HEK293 (cell line): ENCODE results near the gene TBC1D22A.

Experiments
- GLIS2 ChIP-seq: fragments of 450-650 bp; formaldehyde crosslinking; IDR thresholded peaks from 2 replicates; pipeline ENCODE4 v1.5.1; 2016; ENCODE audit warnings: missing biosample characterization, missing genetic modification characterization
- ZNF146 ChIP-seq: fragments of 450-650 bp; formaldehyde crosslinking; IDR thresholded peaks from 2 replicates; pipeline ENCODE4 v1.5.1; 2016; ENCODE audit warnings: missing biosample characterization, missing genetic modification characterization
- ZNF211 ChIP-seq: fragments of 450-650 bp; formaldehyde crosslinking; IDR thresholded peaks from 2 replicates; pipeline ENCODE4 v1.5.1; 2016; ENCODE audit warnings: low read depth, missing biosample characterization, missing genetic modification characterization
- ZNF558 ChIP-seq: fragments of 450-650 bp; formaldehyde crosslinking; IDR thresholded peaks from 2 replicates; pipeline ENCODE4 v1.5.1; 2016; ENCODE audit warnings: missing biosample characterization, missing genetic modification characterization
- ZNF707 ChIP-seq: fragments of 450-650 bp; formaldehyde crosslinking; IDR thresholded peaks from 2 replicates; pipeline ENCODE4 v1.5.1; 2016; ENCODE audit warnings: missing biosample characterization, missing genetic modification characterization
- TF ChIP-seq, protein P1 (sequence below): fragments of 450-650 bp; formaldehyde crosslinking; IDR thresholded peaks from 2 replicates; pipeline ENCODE4 v1.5.1; 2016; ENCODE audit warnings: missing biosample characterization, missing genetic modification characterization
- TF ChIP-seq, protein P2 (sequence below): fragments of 450-650 bp; formaldehyde crosslinking; IDR thresholded peaks from 2 replicates; pipeline ENCODE4 v1.5.1; 2016; ENCODE audit warnings: missing biosample characterization, missing genetic modification characterization
- TF ChIP-seq, protein P3 (sequence below): fragments of 450-650 bp; formaldehyde crosslinking; IDR thresholded peaks from 2 replicates; pipeline ENCODE4 v1.5.1; 2017; ENCODE audit warnings: missing biosample characterization, mild to moderate bottlenecking, missing genetic modification characterization, moderate library complexity
- TF ChIP-seq, protein P4 (sequence below): fragments of 450-650 bp; formaldehyde crosslinking; conservative IDR thresholded peaks from 2 replicates; pipeline ENCODE4 v1.5.1; 2016; ENCODE audit warnings: low read depth, missing biosample characterization, missing genetic modification characterization
- TF ChIP-seq, protein P5 (sequence below): sonication (generic); formaldehyde crosslinking; IDR thresholded peaks from 2 replicates; pipeline ENCODE4 v1.8.1; 2022; ENCODE audit warnings: mild to moderate bottlenecking, moderate library complexity, missing genetic modification reagents
- TF ChIP-seq, protein P6 (sequence below): fragments of 450-650 bp; formaldehyde crosslinking; IDR thresholded peaks from 2 replicates; pipeline ENCODE4 v1.5.1; 2016; ENCODE audit warnings: missing biosample characterization, missing genetic modification characterization
- TF ChIP-seq, protein P7 (sequence below): fragments of 450-650 bp; formaldehyde crosslinking; IDR thresholded peaks from 2 replicates; pipeline ENCODE4 v1.5.1; 2016; ENCODE audit warnings: missing biosample characterization, missing genetic modification characterization
- TF ChIP-seq, protein P8 (sequence below): fragments of 450-650 bp; formaldehyde crosslinking; IDR thresholded peaks from 2 replicates; pipeline ENCODE4 v1.5.1; 2016; ENCODE audit warnings: missing biosample characterization, missing genetic modification characterization

DNA sequence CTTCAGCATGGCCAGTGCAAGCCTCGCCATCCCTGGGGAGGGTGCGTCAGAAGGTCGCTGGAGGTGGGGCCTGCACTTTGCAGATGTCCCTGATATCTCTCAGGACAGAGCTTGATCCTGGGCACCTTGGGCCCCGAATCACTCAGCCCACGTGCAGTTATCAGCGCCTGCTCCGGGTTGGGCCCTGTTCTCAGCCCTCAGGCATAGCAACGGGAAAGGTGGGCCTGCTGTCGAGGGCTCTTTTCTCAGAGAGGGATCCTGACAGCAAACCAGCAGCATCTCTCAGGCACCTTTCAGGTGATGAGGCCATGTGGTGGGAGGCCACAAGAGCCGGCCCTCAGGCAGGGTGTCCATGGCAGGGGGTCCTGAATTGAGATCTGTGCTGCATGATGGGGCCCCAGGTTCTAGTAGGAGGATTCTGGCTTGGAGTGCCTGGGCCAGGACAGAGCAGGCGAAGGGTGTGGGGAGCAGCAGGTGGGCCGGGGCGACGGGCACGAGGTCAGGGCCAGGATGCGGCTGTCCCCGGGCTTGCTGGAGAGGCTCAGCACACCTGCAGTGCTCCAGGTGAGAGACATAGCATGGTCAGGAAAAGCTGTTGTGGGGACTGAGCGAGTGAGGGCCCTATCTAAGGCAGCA, 280.5 kb downstream of the TBC1D22A start:
- TF ChIP-seq, protein P1, sequence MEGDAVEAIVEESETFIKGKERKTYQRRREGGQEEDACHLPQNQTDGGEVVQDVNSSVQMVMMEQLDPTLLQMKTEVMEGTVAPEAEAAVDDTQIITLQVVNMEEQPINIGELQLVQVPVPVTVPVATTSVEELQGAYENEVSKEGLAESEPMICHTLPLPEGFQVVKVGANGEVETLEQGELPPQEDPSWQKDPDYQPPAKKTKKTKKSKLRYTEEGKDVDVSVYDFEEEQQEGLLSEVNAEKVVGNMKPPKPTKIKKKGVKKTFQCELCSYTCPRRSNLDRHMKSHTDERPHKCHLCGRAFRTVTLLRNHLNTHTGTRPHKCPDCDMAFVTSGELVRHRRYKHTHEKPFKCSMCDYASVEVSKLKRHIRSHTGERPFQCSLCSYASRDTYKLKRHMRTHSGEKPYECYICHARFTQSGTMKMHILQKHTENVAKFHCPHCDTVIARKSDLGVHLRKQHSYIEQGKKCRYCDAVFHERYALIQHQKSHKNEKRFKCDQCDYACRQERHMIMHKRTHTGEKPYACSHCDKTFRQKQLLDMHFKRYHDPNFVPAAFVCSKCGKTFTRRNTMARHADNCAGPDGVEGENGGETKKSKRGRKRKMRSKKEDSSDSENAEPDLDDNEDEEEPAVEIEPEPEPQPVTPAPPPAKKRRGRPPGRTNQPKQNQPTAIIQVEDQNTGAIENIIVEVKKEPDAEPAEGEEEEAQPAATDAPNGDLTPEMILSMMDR (tag by site-specific recombination), result no peak
- TF ChIP-seq ZNF146, result no peak
- TF ChIP-seq, protein P2, sequence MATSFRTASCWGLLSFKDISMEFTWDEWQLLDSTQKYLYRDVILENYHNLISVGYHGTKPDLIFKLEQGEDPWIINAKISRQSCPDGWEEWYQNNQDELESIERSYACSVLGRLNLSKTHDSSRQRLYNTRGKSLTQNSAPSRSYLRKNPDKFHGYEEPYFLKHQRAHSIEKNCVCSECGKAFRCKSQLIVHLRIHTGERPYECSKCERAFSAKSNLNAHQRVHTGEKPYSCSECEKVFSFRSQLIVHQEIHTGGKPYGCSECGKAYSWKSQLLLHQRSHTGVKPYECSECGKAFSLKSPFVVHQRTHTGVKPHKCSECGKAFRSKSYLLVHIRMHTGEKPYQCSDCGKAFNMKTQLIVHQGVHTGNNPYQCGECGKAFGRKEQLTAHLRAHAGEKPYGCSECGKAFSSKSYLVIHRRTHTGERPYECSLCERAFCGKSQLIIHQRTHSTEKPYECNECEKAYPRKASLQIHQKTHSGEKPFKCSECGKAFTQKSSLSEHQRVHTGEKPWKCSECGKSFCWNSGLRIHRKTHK (tag by site-specific recombination), result no peak
- TF ChIP-seq, protein P3, sequence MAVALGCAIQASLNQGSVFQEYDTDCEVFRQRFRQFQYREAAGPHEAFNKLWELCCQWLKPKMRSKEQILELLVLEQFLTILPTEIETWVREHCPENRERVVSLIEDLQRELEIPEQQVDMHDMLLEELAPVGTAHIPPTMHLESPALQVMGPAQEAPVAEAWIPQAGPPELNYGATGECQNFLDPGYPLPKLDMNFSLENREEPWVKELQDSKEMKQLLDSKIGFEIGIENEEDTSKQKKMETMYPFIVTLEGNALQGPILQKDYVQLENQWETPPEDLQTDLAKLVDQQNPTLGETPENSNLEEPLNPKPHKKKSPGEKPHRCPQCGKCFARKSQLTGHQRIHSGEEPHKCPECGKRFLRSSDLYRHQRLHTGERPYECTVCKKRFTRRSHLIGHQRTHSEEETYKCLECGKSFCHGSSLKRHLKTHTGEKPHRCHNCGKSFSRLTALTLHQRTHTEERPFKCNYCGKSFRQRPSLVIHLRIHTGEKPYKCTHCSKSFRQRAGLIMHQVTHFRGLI (tag by site-specific recombination), result no peak
- TF ChIP-seq ZNF558 (tag by site-specific recombination), result no peak
- TF ChIP-seq, protein P4, sequence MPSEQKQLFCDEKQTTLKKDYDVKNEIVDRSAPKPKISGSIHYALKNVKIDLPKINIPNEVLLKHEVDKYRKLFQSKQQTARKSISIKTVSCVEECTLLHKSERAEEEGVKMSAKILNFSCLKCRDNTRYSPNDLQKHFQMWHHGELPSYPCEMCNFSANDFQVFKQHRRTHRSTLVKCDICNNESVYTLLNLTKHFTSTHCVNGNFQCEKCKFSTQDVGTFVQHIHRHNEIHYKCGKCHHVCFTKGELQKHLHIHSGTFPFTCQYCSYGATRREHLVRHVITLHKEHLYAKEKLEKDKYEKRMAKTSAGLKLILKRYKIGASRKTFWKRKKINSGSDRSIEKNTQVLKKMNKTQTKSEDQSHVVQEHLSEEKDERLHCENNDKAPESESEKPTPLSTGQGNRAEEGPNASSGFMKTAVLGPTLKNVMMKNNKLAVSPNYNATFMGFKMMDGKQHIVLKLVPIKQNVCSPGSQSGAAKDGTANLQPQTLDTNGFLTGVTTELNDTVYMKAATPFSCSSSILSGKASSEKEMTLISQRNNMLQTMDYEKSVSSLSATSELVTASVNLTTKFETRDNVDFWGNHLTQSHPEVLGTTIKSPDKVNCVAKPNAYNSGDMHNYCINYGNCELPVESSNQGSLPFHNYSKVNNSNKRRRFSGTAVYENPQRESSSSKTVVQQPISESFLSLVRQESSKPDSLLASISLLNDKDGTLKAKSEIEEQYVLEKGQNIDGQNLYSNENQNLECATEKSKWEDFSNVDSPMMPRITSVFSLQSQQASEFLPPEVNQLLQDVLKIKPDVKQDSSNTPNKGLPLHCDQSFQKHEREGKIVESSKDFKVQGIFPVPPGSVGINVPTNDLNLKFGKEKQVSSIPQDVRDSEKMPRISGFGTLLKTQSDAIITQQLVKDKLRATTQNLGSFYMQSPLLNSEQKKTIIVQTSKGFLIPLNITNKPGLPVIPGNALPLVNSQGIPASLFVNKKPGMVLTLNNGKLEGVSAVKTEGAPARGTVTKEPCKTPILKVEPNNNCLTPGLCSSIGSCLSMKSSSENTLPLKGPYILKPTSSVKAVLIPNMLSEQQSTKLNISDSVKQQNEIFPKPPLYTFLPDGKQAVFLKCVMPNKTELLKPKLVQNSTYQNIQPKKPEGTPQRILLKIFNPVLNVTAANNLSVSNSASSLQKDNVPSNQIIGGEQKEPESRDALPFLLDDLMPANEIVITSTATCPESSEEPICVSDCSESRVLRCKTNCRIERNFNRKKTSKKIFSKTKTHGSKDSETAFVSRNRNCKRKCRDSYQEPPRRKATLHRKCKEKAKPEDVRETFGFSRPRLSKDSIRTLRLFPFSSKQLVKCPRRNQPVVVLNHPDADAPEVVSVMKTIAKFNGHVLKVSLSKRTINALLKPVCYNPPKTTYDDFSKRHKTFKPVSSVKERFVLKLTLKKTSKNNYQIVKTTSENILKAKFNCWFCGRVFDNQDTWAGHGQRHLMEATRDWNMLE, result no peak
- no peak for TF ChIP-seq GLIS2 (tag by site-specific recombination)
- no peak for TF ChIP-seq ZNF211 (tag by site-specific recombination)
- TF ChIP-seq, protein P5, sequence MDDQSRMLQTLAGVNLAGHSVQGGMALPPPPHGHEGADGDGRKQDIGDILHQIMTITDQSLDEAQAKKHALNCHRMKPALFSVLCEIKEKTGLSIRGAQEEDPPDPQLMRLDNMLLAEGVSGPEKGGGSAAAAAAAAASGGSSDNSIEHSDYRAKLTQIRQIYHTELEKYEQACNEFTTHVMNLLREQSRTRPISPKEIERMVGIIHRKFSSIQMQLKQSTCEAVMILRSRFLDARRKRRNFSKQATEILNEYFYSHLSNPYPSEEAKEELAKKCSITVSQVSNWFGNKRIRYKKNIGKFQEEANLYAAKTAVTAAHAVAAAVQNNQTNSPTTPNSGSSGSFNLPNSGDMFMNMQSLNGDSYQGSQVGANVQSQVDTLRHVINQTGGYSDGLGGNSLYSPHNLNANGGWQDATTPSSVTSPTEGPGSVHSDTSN (CRISPR knock-in tag), result no peak
- TF ChIP-seq, protein P6, sequence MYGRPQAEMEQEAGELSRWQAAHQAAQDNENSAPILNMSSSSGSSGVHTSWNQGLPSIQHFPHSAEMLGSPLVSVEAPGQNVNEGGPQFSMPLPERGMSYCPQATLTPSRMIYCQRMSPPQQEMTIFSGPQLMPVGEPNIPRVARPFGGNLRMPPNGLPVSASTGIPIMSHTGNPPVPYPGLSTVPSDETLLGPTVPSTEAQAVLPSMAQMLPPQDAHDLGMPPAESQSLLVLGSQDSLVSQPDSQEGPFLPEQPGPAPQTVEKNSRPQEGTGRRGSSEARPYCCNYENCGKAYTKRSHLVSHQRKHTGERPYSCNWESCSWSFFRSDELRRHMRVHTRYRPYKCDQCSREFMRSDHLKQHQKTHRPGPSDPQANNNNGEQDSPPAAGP (tag by site-specific recombination), result no peak
- no peak for TF ChIP-seq ZNF707
- TF ChIP-seq, protein P7, sequence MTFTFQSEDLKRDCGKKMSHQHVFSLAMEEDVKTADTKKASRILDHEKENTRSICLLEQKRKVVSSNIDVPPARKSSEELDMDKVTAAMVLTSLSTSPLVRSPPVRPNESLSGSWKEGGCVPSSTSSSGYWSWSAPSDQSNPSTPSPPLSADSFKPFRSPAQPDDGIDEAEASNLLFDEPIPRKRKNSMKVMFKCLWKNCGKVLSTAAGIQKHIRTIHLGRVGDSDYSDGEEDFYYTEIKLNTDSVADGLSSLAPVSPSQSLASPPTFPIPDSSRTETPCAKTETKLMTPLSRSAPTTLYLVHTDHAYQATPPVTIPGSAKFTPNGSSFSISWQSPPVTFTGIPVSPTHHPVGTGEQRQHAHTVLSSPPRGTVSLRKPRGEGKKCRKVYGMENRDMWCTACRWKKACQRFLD (tag by site-specific recombination), result no peak
- TF ChIP-seq, protein P8, sequence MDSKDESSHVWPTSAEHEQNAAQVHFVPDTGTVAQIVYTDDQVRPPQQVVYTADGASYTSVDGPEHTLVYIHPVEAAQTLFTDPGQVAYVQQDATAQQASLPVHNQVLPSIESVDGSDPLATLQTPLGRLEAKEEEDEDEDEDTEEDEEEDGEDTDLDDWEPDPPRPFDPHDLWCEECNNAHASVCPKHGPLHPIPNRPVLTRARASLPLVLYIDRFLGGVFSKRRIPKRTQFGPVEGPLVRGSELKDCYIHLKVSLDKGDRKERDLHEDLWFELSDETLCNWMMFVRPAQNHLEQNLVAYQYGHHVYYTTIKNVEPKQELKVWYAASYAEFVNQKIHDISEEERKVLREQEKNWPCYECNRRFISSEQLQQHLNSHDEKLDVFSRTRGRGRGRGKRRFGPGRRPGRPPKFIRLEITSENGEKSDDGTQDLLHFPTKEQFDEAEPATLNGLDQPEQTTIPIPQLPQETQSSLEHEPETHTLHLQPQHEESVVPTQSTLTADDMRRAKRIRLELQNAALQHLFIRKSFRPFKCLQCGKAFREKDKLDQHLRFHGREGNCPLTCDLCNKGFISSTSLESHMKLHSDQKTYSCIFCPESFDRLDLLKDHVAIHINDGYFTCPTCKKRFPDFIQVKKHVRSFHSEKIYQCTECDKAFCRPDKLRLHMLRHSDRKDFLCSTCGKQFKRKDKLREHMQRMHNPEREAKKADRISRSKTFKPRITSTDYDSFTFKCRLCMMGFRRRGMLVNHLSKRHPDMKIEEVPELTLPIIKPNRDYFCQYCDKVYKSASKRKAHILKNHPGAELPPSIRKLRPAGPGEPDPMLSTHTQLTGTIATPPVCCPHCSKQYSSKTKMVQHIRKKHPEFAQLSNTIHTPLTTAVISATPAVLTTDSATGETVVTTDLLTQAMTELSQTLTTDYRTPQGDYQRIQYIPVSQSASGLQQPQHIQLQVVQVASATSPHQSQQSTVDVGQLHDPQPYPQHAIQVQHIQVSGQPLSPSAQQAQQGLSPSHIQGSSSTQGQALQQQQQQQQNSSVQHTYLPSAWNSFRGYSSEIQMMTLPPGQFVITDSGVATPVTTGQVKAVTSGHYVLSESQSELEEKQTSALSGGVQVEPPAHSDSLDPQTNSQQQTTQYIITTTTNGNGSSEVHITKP, result no peak
